ENCODE data around the gene EXOSC10. TPM values are rescaled to one million over a fixed set of nuclear protein-coding genes. Genes with fewer than 3 reads are reported as not detected.
"Not testable (repeated sequence)": the region's sequence is repeated elsewhere in the genome, so short reads cannot be mapped to it uniquely, and the experiment has no call there.

Gene EXOSC10
- polyA plus RNA-seq, 1 donor from 2014 or later = 115 TPM

DNA sequence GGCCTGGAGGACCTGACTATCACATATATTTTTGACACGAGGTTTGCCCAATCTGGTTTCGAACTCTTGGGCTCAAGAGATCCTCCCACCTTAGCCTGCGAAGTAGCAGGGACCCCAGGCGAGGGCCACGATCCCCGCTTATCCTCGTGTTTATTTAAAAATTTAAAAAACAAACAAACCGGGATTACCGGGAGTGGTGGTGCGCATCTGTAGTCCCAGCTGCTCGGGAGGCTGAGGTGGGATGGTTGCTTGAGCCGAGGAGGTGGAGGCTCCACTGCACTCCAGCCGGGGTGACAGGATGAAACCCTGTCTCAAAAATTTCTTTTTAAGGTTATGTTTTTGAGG, 452 bp upstream of the EXOSC10 start:
- no peaks in the 10 kb centered on the region for H4K20me1 ChIP-seq (ENCODE audit: insufficient read depth)
- TF ChIP-seq EP300 (conservative IDR thresholded peaks at IDR 0.05; ENCODE audit: poor library complexity, severe bottlenecking) (no peak), SMC3 (conservative IDR thresholded peaks at IDR 0.05; ENCODE audit: poor library complexity) (no peak), TAF1 (IDR thresholded peaks at IDR 0.05; ENCODE audit: low read depth) (no peak), MXI1 (conservative IDR thresholded peaks at IDR 0.05; ENCODE audit: poor library complexity, severe bottlenecking) (no peak), EZH2 (IDR thresholded peaks at IDR 0.05; ENCODE audit: borderline replicate concordance, insufficient read depth, low read length, poor library complexity, severe bottlenecking) (no peak), RAD21 (conservative IDR thresholded peaks at IDR 0.05) (no peak), POLR2AphosphoS5 (IDR thresholded peaks at IDR 0.05) (no peak)
- TF ChIP-seq, protein P1, sequence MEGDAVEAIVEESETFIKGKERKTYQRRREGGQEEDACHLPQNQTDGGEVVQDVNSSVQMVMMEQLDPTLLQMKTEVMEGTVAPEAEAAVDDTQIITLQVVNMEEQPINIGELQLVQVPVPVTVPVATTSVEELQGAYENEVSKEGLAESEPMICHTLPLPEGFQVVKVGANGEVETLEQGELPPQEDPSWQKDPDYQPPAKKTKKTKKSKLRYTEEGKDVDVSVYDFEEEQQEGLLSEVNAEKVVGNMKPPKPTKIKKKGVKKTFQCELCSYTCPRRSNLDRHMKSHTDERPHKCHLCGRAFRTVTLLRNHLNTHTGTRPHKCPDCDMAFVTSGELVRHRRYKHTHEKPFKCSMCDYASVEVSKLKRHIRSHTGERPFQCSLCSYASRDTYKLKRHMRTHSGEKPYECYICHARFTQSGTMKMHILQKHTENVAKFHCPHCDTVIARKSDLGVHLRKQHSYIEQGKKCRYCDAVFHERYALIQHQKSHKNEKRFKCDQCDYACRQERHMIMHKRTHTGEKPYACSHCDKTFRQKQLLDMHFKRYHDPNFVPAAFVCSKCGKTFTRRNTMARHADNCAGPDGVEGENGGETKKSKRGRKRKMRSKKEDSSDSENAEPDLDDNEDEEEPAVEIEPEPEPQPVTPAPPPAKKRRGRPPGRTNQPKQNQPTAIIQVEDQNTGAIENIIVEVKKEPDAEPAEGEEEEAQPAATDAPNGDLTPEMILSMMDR (IDR thresholded peaks at IDR 0.05; ENCODE audit: poor library complexity, severe bottlenecking) = no peak
- TF ChIP-seq, protein P2, sequence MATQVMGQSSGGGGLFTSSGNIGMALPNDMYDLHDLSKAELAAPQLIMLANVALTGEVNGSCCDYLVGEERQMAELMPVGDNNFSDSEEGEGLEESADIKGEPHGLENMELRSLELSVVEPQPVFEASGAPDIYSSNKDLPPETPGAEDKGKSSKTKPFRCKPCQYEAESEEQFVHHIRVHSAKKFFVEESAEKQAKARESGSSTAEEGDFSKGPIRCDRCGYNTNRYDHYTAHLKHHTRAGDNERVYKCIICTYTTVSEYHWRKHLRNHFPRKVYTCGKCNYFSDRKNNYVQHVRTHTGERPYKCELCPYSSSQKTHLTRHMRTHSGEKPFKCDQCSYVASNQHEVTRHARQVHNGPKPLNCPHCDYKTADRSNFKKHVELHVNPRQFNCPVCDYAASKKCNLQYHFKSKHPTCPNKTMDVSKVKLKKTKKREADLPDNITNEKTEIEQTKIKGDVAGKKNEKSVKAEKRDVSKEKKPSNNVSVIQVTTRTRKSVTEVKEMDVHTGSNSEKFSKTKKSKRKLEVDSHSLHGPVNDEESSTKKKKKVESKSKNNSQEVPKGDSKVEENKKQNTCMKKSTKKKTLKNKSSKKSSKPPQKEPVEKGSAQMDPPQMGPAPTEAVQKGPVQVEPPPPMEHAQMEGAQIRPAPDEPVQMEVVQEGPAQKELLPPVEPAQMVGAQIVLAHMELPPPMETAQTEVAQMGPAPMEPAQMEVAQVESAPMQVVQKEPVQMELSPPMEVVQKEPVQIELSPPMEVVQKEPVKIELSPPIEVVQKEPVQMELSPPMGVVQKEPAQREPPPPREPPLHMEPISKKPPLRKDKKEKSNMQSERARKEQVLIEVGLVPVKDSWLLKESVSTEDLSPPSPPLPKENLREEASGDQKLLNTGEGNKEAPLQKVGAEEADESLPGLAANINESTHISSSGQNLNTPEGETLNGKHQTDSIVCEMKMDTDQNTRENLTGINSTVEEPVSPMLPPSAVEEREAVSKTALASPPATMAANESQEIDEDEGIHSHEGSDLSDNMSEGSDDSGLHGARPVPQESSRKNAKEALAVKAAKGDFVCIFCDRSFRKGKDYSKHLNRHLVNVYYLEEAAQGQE (IDR thresholded peaks at IDR 0.05; ENCODE audit: borderline replicate concordance) = no peak
- no peaks in the 10 kb centered on the region for H3K36me3 ChIP-seq (ENCODE audit: insufficient read depth, low read length)
- H3K9ac ChIP-seq (ENCODE audit: low read length) = peak overlapping the region; percentile 91
- no peak overlapping the region for H3K4me2 ChIP-seq (ENCODE audit: low read length)
- peak overlapping the region; percentile 96 for H3K4me3 ChIP-seq (ENCODE audit: low read length)
- peaks cover 19% of the 10 kb centered on the region for H3K79me2 ChIP-seq (replicated peaks; ENCODE audit: insufficient read depth, low read length)
- H3K9me3 ChIP-seq (ENCODE audit: low read length) = no peaks in the 10 kb centered on the region
- H3K9me2 ChIP-seq (ENCODE audit: insufficient read depth, low read length) = no peaks in the 10 kb centered on the region
- peak overlapping the region; percentile 75 for H3K27ac ChIP-seq (ENCODE audit: low read length)
- H2AFZ ChIP-seq (ENCODE audit: low read depth, low read length) = peak overlapping the region; percentile 85
- H3K27me3 ChIP-seq (ENCODE audit: insufficient read depth, low read depth, low read length) = no peaks in the 10 kb centered on the region
- no peaks in the 10 kb centered on the region for H3F3A ChIP-seq (ENCODE audit: insufficient read depth, low read length, poor library complexity, severe bottlenecking)

DNA sequence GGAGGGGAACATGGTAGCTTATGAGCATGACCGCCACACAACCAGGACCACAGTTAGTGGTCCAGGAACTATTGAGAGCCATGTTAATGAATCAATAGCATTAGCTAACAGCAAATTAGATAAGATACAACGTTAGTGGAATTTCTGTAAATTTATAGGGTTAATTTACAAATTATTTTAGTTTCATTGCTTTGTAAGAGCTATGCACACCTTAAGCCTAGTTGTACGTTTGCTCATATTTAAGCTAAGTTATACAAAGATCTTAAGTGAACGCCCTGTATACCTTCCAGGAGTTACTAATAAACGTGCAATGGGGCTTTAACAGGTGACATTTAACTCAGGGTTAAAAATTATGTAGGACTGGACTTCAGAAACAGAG, 749 bp downstream of the EXOSC10 start:
- peak overlapping the region; percentile 96 for H3K4me3 ChIP-seq (ENCODE audit: low read length)
- H3K9me3 ChIP-seq (ENCODE audit: low read length) = no peaks in the 10 kb centered on the region
- no peaks in the 10 kb centered on the region for H3K27me3 ChIP-seq (ENCODE audit: insufficient read depth, low read depth, low read length)
- no peaks in the 10 kb centered on the region for H4K20me1 ChIP-seq (ENCODE audit: insufficient read depth)
- no peaks in the 10 kb centered on the region for H3K36me3 ChIP-seq (ENCODE audit: insufficient read depth, low read length)
- no peaks in the 10 kb centered on the region for H3F3A ChIP-seq (ENCODE audit: insufficient read depth, low read length, poor library complexity, severe bottlenecking)
- peak overlapping the region; percentile 91 for H3K9ac ChIP-seq (ENCODE audit: low read length)
- H2AFZ ChIP-seq (ENCODE audit: low read depth, low read length) = peak overlapping the region; percentile 90
- peaks cover 19% of the 10 kb centered on the region for H3K79me2 ChIP-seq (replicated peaks; ENCODE audit: insufficient read depth, low read length)
- TF ChIP-seq, protein P1 (IDR thresholded peaks at IDR 0.05; ENCODE audit: poor library complexity, severe bottlenecking) = no peak
- TF ChIP-seq RAD21 (conservative IDR thresholded peaks at IDR 0.05) (no peak), TAF1 (IDR thresholded peaks at IDR 0.05; ENCODE audit: low read depth) (no peak), POLR2AphosphoS5 (IDR thresholded peaks at IDR 0.05) (no peak), EZH2 (IDR thresholded peaks at IDR 0.05; ENCODE audit: borderline replicate concordance, insufficient read depth, low read length, poor library complexity, severe bottlenecking) (no peak), MXI1 (conservative IDR thresholded peaks at IDR 0.05; ENCODE audit: poor library complexity, severe bottlenecking) (no peak)
- TF ChIP-seq, protein P2 (IDR thresholded peaks at IDR 0.05; ENCODE audit: borderline replicate concordance) = no peak
- H3K4me2 ChIP-seq (ENCODE audit: low read length) = peak overlapping the region; percentile 92
- H3K9me2 ChIP-seq (ENCODE audit: insufficient read depth, low read length) = no peaks in the 10 kb centered on the region
- peak overlapping the region; percentile 75 for H3K27ac ChIP-seq (ENCODE audit: low read length)

DNA sequence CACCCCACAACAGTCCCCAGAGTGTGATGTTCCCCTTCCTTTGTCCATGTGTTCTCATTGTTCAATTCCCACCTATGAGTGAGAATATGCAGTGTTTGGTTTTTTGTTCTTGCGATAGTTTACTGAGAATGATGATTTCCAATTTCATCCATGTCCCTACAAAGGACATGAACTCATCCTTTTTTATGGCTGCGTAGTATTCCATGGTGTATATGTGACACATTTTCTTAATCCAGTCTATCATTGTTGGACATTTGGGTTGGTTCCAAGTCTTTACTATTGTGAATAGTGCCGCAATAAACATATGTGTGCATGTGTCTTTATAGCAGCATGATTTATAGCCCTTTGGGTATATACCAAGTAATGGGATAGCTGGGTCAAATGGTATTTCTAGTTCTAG, 15.9 kb downstream of the EXOSC10 start:
- not testable (repeated sequence) for H3K4me2 ChIP-seq (ENCODE audit: low read length); H3K9me3 ChIP-seq (ENCODE audit: low read length); H3K9ac ChIP-seq (ENCODE audit: low read length); H3K9me2 ChIP-seq (ENCODE audit: insufficient read depth, low read length); H3F3A ChIP-seq (ENCODE audit: insufficient read depth, low read length, poor library complexity, severe bottlenecking); H3K4me3 ChIP-seq (ENCODE audit: low read length); H4K20me1 ChIP-seq (ENCODE audit: insufficient read depth); H2AFZ ChIP-seq (ENCODE audit: low read depth, low read length); H3K27me3 ChIP-seq (ENCODE audit: insufficient read depth, low read depth, low read length); H3K27ac ChIP-seq (ENCODE audit: low read length); H3K36me3 ChIP-seq (ENCODE audit: insufficient read depth, low read length); H3K79me2 ChIP-seq (replicated peaks; ENCODE audit: insufficient read depth, low read length)
